Retinal pigment epithelial cell (primary cell): ENCODE data around the gene LONRF3.

Experiments used
- DNase-seq: peaks from one replicate; pipeline ENCODE4 v3.0.0-alpha.2; 2010; ENCODE audit warnings: low read depth
- H3K4me3 ChIP-seq: 2 replicates; pipeline ENCODE4 v1.5.1; 2011; ENCODE audit warnings: mild to moderate bottlenecking, low read length, control low read depth, moderate library complexity
- TF ChIP-seq, protein P1 (sequence below): conservative IDR thresholded peaks from 2 replicates; pipeline ENCODE4 v1.5.1; 2011; ENCODE audit warnings: low read depth, low read length, control low read depth, inconsistent platforms

Gene LONRF3

DNA sequence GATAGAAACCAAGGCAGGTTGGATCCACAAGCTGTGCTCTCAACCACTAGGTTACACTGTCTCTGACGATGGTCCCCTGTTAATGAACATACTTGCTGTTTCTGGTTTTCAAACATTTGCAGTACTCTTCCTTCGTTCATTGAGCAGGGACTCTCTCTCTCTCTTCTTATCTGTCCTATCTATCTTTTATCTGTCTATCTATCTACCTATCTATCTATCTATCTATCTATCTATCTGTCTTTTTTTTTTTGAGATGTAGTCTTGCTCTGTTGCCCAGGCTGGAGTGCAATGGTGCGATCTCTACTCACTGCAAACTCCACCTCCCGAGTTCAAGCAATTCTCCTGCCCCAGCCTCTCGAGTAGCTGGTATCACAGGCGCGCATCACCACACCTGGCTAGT, 89.0 kb downstream of the LONRF3 start:
- TF ChIP-seq, protein P1, sequence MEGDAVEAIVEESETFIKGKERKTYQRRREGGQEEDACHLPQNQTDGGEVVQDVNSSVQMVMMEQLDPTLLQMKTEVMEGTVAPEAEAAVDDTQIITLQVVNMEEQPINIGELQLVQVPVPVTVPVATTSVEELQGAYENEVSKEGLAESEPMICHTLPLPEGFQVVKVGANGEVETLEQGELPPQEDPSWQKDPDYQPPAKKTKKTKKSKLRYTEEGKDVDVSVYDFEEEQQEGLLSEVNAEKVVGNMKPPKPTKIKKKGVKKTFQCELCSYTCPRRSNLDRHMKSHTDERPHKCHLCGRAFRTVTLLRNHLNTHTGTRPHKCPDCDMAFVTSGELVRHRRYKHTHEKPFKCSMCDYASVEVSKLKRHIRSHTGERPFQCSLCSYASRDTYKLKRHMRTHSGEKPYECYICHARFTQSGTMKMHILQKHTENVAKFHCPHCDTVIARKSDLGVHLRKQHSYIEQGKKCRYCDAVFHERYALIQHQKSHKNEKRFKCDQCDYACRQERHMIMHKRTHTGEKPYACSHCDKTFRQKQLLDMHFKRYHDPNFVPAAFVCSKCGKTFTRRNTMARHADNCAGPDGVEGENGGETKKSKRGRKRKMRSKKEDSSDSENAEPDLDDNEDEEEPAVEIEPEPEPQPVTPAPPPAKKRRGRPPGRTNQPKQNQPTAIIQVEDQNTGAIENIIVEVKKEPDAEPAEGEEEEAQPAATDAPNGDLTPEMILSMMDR: no peak
- H3K4me3 ChIP-seq: no peak overlapping the region

DNA sequence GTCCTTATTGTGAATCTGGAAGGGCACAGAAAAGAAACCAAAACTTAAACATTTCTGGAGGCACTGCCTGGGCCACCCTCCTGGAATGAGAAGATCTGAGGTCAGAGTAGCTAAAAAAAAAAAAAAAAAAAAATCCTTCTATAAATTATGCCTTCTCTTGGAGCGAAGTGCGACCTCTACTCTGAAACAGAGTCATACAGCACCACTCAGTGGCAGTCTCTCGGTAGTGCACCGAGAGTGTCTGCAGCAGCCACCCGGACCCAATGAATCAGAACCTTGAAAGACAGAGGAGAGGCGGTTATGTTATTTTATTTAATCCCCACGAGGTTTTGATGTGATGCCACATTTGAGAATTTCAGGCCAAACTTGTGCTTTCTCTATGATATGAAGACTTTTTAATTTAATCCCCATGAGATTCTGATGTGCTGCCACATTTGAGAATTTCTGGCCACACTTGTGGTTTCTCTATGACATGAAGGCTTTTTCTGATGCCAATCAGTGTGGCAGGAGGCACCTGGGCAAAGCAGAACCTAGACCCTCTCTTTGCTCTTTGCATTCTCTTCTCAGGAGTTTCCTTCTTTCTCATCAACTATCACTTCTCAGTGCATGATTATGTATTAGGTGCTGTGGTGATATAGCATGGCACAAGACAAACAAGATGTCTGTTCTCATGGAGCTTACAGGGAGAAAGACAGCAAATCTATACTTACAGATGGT, 92.8 kb downstream of the LONRF3 start:
- DNase-seq: peak; percentile 12
- no peak overlapping the region for H3K4me3 ChIP-seq
- TF ChIP-seq, protein P1: peak; percentile 64

More for the DNA sequence above, 89.0 kb downstream of the LONRF3 start:
- no peak for DNase-seq
